Mesenteric fat pad (tissue), 1 donor: ENCODE data around the gene LRFN3. TPM values are rescaled to one million over a fixed set of nuclear protein-coding genes. Genes with fewer than 3 reads are reported as not detected.
"Not testable (repeated sequence)": the region's sequence is repeated elsewhere in the genome, so short reads cannot be mapped to it uniquely, and the experiment has no call there.

ENCODE experiments used
- DNase-seq: peaks from one replicate; pipeline ENCODE4 v3.0.0-alpha.2; 2020; ENCODE audit warnings: low spot score
- total RNA-seq: library from RNA; stranded (reverse); fragmentation: NEBNext Ultra II Directional; extraction: Animal tissue kit (Norgen Biotek cat#: 25700); gene quantifications from one replicate; pipeline ENCODE4 v1.2.1, GENCODE V29; 2021
- donor health status: DM: yes; HTN: yes; CAD: no.

The LRFN3 gene
- total RNA-seq, 1 donor from 2014 or later: 11.5 TPM

DNA sequence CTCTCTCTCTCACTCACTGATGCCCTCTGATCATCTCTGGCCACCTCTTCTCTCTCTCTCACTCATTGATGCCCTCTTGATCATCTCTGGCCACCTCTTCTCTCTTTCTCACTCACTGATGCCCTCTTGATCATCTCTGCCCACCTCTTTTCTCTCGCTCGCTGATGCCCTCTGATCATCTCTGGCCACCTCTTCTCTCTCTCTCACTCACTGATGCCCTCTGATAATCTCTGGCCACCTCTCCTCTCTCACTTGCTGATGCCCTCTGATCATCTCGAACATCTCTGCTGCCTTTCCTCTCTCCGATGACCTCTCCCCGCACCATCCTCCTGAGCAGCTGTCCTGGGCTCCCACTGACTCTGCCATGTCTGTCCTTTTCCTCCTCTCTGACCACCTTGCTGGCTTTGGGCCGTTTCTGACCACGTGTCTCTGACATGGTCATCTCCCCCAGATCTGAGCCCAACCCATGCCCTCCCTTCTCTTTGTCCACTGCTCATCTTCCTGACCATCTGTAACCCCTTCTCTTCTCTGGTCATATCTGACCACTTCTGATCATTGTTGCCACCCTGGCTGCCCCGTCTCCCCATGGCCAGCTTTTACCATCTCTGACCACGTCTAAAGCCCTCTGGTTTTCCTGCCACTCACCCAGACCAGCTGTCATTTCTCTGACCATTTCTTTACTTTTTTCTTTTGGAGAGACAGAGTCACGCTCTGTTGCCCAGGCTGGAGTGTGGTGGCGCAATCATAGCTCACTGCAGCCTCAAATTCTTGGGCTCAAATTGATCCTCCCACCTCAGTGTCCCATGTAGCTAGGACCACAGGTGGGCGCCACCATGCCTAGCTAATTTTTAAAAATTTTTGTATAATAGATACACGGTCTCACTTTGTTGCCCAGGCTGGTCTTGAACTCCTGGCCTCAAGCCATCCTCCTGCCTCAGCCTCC is 2.4 kb downstream of the LRFN3 start:
- DNase-seq: no peak

DNA sequence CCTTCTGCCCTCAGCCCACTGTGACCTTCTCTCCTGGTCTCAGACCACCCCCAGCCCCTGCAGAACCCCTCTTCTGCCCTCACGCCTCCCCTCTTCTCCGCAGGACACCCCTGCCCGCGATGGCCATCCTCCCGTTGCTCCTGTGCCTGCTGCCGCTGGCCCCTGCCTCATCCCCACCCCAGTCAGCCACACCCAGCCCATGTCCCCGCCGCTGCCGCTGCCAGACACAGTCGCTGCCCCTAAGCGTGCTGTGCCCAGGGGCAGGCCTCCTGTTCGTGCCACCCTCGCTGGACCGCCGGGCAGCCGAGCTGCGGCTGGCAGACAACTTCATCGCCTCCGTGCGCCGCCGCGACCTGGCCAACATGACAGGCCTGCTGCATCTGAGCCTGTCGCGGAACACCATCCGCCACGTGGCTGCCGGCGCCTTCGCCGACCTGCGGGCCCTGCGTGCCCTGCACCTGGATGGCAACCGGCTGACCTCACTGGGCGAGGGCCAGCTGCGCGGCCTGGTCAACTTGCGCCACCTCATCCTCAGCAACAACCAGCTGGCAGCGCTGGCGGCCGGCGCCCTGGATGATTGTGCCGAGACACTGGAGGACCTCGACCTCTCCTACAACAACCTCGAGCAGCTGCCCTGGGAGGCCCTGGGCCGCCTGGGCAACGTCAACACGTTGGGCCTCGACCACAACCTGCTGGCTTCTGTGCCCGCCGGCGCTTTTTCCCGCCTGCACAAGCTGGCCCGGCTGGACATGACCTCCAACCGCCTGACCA is 3.3 kb downstream of the LRFN3 start:
- no peak for DNase-seq

DNA sequence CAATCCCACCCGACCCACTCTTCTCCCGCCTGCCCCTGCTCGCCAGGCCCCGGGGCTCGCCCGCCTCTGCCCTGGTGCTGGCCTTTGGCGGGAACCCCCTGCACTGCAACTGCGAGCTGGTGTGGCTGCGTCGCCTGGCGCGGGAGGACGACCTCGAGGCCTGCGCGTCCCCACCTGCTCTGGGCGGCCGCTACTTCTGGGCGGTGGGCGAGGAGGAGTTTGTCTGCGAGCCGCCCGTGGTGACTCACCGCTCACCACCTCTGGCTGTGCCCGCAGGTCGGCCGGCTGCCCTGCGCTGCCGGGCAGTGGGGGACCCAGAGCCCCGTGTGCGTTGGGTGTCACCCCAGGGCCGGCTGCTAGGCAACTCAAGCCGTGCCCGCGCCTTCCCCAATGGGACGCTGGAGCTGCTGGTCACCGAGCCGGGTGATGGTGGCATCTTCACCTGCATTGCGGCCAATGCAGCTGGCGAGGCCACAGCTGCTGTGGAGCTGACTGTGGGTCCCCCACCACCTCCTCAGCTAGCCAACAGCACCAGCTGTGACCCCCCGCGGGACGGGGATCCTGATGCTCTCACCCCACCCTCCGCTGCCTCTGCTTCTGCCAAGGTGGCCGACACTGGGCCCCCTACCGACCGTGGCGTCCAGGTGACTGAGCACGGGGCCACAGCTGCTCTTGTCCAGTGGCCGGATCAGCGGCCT is 4.1 kb downstream of the LRFN3 start:
- no peak for DNase-seq

DNA sequence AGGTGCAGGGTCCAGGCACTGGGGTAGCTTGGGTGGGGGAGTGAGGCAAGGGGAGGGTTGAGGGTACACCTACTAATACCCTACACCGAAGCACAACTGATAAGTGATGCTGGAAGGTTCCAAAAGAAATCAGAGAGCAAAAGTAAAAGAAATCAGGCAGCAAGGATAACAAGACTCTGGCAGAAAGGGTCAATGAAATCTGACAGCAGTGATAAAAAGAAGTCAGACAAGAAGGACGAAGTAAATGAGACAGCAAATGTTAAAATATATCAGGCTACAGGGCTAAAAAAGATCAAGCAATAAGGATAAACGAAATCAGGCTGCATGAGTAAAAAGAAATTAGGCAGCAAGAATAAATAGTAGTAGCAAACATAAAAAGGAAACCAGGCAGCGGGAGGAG is 4.7 kb downstream of the LRFN3 start:
- DNase-seq: no peak

DNA sequence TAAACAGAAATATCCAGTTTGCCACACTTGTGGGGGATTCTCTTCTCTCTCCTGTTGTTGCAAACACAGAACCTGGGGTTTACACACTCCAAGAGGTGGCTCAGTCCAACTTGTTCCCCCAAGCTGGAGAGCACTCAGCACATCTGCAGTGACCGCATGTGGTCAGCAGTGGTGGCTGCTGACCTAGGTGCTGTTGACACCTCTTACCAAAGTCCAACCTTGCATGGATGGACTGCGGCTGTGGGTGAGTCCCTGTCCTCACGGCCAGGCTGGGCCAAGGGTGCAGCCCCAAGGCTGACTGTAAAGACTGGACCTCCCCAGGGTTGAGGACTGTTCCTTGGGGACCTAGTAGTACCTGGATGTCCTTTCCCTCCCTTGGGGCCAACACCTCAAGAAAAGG is 6.1 kb downstream of the LRFN3 start:
- DNase-seq: no peak

DNA sequence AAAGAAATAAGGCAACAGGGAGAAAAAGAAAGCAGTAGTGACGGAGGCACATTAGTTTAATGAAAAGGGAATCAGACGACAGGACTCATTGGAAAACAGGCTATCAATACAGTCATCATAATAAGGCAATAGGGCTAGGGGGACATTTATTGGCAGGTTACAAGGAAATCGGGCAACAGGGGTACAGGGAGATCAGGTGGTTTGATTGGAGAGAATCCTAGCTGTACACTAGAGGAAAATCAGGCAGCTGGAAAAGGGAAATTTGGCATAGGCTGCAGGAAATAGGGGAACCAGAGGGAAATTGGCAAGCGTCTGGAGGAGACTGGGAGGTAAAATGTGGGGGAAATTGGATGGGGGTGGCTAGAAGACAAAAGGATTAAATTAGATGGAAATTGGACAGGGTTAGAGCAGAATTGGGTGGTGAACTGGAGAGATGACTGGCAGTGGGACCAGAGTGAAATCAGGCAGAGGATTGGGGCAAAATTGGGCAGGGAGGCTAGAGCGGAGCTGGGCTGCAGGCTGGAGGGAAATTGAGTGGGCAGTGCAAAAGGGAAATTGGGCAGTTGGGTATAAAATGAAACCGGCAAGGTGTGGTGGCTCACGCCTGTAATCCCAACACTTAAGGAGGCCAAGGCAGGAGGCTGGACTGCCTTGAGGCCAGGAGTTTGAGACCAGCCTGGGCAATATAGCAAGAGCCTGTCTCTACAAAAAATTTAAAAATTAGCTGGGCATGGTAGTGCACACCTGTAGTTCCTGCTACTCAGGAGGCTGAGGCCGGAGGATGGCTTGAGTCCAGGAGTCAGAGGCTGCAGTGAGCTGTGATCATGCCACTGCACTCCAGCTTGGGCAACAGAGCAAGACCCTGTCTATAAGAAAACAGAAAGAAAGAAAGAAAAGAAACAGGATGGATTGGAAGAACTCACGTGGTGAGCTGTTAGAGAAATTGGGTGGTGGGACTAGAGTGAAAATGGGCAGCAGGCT is 7.4 kb downstream of the LRFN3 start:
- DNase-seq: no peak

DNA sequence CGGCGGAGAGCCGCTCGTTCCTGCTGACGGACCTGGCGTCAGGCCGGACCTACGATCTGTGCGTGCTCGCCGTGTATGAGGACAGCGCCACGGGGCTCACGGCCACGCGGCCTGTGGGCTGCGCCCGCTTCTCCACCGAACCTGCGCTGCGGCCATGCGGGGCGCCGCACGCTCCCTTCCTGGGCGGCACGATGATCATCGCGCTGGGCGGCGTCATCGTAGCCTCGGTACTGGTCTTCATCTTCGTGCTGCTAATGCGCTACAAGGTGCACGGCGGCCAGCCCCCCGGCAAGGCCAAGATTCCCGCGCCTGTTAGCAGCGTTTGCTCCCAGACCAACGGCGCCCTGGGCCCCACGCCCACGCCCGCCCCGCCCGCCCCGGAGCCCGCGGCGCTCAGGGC is 8.4 kb downstream of the LRFN3 start:
- no peak for DNase-seq

DNA sequence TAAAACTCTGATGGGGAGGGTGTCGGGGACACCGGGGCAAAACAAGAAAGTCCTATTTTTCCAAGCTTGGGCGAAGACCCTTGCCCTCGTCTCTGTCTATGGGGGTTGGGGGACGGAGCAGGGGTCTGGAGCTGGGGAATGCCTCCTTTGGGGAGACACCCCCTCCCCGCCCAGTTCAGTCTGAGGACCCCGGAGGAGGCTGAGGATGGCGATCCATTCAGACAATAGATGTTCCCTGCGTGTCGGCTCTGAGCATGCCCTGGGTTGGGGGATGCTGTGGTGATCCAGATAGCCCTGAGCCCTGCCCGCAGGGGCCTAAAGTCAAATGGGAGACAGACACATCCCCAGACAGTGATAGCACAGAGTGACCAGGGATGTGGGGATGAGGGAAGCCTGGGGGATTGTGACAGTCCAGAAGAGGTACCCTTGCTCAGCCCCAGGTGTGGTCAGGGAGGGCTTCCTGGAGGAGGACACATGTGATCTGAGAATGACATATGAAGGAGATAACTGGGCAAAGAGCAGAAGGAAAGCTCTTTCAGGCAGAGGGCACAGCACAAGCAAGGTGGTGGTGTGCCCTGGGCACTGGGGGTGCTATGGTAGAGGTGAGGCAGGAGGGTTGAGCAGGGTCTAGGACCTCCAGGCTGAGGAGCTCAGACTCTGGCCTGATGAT is 9.1 kb downstream of the LRFN3 start:
- no peak for DNase-seq

DNA sequence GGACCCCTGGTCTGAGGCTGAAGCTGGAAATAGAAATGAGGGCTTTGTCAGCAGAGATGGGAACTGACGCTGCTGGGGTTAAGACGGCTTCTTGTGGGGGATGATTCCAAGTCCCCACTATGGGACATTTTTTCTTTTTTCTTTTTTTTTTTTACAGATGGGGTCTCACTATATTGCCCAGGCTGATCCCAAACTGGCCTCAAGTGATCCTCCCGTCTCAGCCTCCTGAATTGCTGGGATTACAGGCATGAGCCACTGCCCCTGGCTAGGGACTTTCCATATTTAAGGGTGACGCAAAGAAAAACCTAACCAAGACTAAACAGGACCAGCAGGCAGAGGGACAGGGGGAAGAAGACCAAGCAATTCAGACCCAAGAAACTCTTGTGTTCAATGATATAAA is 10.0 kb downstream of the LRFN3 start:
- no peak for DNase-seq

DNA sequence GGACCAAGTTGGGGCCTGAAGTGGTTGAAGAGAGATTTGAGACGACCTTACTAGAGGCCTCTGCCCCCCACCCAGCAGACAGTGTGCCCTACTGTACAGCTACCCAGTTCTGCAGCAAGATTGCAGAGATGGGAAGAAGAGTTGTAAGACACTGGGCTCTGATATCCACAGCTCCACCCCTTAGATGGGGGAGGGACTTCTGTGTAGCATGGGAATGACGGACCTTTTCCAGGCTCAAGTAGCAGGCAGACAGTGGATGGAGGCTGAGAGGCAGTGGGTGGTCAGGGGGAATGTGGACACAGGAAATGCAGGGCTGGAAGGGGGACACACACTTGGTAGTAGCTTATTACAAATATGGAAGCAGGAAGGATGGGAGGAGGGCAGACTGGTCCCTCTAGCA is 13.0 kb downstream of the LRFN3 start:
- no peak for DNase-seq

DNA sequence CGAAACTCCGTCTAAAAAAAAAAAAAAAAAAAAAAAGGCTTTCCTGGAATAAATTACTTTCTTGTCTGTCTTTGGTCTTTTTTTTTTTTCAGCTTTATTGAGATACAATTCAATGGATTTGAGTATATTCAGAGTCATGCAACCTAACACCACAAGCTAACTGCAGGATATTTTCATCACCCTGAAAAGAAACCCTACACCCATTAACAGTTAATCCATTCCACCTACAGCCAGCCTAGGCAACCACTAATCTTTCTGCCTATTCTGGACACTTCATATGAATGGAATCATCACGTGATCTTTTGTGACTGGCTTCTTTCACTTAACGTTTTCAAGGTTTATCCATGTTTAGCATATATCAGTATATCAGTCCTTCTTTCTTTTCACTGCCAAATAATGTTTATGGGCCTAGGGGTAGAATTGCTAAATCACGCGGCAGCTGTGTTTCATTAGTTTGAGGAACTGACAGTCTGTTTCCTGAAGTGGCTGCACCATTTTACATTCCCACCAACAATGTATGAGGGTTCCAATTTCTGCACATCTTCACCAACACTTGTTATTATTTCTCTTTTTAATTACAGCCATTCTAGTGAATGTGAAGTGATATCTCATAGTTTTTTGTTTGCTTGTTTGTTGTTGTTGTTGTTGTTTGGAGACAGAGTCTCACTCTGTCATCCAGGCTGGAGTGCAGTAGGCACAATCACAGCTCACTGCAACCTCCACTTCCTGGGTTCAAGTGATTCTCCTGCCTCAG is 19.9 kb downstream of the LRFN3 start:
- DNase-seq: no peak

DNA sequence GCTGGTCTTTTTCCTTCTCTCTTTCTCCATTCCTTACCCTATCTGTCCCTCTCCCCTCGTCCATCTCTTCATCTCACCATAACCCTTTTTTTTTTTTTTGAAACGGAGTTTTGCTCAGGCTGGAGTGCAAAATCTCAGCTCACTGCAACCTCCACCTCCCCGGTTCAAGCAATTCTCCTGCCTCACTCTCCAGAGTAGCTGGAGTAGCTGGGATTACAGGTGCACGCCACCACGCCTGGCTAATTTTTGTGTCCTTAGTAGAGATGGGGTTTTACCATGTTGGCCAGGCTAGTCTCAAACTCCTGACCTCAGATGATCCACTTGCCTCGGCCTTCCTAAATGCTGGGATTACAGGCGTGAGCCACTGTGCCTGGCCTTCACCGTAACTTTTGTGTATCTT is 21.2 kb downstream of the LRFN3 start:
- DNase-seq: not testable (repeated sequence)

DNA sequence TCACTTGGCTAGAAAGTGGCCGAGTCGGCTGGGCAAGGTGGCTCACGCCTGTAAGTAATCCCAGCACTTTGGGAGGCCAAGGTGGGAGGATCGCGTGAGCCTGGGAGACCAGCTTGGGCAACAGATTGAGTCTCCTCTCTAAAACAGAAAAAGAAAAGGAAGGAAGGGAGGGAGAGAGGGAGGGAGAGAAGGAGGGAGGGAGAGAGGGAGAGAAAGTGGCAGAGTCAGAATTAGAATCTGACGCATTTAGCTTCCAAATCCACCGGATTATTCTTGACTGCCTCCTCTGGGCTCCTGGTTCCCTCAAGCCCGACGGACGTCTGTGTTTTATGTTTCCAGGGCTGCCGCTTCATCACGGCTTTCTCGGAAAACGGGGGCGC is 22.5 kb downstream of the LRFN3 start:
- no peak for DNase-seq

DNA sequence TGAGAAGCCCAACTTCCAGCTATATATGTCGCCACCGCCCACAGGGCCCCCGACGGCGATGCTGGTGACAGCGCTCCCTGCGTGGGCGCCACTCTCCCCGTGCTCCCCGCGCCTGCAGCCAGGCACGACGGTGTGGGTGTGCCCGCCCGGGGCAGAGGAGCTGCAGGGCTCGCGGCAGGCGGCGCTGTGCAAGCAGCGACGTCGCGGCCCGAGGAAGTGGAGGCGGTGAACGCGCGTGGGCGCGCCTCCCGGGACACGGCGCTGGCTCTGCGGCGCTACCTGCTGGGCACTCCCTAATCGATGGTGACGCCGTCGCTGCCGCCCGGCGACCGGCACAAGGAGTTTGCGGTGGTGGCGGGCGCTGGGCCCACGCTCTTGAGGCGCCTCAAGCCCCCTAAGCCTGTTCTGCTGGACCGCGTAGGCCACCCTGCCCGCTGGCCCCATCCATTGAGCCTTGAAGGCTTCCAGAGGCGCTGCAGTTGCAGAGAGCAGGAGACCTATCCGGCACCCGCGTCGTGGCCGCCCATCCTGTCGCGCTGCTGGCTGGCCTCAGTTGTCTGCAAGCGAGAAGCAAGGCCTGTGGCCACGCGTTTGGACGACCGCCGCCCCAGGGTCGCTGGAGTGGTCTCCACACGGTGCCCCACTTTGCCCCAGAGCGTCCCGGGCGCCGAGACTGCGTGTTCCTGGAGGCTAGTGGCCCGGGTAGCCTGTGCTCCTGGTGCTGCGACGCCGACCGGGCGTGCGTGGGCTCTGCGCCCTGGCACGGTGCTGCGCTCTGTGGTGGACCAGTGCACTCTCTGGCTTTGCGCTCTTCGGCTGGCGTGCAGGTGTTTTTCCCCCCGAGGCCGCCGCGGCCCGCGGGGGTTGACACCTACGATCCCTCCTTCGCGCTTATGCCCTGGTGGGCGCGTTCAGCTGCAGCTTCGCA is 23.1 kb downstream of the LRFN3 start:
- DNase-seq: no peak

DNA sequence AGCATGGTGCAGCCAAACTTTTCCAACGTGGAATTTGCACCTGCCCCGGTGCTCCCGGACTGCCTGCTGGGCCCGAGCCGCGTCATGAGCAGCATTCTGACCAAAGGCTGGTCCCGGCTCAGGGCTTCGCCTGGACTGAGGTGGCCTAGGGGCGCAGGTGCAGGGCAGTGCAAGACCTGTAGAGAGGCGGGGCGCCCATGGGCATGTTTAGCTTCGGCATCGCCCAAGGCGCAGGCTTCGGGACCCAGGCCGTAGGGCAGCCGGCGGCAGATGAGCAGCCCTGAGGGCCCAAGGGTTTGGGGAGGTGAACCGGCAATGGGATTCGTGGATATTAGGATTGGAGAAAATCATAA is 23.8 kb downstream of the LRFN3 start:
- DNase-seq: no peak

DNA sequence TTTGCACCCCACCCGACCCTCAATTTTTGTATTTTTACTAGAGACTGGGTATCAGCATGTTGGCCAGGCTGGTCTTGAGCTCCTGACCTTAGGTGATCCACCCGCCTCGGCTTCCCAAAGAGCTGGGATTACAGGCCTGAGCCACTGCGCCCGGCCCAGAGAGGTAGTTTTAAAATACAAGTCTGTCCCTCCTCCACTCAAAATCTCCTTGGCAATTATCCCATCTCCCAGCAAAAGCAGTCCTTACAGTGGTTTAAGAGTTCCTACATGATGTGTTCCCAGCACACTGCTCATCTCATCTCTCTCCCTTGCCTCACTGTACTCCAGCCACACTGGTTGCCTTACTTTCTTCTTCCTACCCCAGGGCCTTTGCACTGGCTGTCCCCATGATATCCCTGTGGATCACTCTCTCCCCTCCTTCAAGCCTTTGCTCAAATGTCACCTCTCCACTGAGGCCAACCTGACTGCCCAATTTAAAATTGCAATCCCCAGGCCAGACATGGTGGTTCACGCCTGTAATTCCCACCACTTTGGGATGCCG is 24.3 kb downstream of the LRFN3 start:
- no peak for DNase-seq

DNA sequence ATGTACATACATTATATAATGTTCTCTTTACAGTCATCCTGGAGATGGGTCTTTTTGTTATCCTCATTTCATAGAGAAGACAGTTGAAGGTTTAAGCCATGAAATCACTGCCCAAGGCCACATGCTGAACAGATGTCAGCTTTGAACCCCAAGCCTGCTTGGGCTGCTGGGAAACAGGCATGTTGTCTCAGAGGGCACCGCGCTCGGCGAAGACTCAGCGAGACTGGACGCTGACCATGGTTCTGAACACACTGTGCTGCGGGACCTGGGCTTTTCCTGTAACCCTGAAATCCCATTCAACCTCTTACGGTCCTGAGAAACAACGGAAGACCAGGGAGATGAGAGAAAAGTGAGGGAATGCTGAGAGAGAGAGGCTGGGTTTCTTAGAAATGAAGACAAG is 27.3 kb downstream of the LRFN3 start:
- DNase-seq: no peak

DNA sequence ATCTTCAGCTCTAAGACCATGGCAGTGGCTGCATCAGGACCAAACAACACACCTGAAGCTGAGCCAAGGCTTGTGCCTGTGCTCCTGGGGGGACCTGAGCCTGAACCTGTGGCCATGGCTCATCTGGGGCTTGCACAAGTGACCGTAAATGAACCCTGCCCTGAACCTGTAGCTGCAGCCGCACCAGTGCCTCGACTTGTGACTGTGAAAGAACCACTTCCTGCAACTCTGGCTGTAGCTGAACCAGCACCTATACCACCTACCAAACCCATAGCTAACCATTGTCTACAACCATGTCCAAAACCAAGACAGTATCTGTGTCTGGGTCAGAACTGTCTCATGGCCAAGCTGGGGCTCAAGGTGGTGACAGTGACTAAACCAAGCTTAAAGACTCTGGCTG is 30.6 kb downstream of the LRFN3 start:
- DNase-seq: no peak
